HL-60 (cell line): ENCODE results near the gene CSK.

Experiments
- CTCF ChIP-seq: IDR thresholded peaks from one replicate; pipeline ENCODE4 v1.5.1; 2011; ENCODE audit warnings: low read length, control low read depth, inconsistent platforms; ENCODE audit not compliant: insufficient read depth
- POLR2AphosphoS5 ChIP-seq: IDR thresholded peaks from 2 replicates; pipeline ENCODE4 v1.6.1; 2012; ENCODE audit warnings: low read depth
- TF ChIP-seq, protein P1 (sequence below): IDR thresholded peaks from 2 replicates; pipeline ENCODE4 v1.6.1; 2012; ENCODE audit warnings: low read depth; ENCODE audit not compliant: insufficient replicate concordance

GRCh38 chr15:74850393-74850792 lies 68.5 kb downstream of the CSK start:
- TF ChIP-seq CTCF (no peak), POLR2AphosphoS5 (no peak)
- TF ChIP-seq, protein P1, sequence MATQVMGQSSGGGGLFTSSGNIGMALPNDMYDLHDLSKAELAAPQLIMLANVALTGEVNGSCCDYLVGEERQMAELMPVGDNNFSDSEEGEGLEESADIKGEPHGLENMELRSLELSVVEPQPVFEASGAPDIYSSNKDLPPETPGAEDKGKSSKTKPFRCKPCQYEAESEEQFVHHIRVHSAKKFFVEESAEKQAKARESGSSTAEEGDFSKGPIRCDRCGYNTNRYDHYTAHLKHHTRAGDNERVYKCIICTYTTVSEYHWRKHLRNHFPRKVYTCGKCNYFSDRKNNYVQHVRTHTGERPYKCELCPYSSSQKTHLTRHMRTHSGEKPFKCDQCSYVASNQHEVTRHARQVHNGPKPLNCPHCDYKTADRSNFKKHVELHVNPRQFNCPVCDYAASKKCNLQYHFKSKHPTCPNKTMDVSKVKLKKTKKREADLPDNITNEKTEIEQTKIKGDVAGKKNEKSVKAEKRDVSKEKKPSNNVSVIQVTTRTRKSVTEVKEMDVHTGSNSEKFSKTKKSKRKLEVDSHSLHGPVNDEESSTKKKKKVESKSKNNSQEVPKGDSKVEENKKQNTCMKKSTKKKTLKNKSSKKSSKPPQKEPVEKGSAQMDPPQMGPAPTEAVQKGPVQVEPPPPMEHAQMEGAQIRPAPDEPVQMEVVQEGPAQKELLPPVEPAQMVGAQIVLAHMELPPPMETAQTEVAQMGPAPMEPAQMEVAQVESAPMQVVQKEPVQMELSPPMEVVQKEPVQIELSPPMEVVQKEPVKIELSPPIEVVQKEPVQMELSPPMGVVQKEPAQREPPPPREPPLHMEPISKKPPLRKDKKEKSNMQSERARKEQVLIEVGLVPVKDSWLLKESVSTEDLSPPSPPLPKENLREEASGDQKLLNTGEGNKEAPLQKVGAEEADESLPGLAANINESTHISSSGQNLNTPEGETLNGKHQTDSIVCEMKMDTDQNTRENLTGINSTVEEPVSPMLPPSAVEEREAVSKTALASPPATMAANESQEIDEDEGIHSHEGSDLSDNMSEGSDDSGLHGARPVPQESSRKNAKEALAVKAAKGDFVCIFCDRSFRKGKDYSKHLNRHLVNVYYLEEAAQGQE = no peak
